Chondrocyte (in vitro differentiated cells): ENCODE data around the gene IRF2. TPM values are rescaled to one million over a fixed set of nuclear protein-coding genes. Genes with fewer than 3 reads are reported as not detected.
A peak's percentile ranks its signal among the peaks of the same experiment; 100 is the strongest.

Experiments used
- DNase-seq: peaks from one replicate; pipeline ENCODE4 v3.0.0; 2021; ENCODE audit warnings: mixed read lengths, low spot score
- H3K27ac Mint-ChIP-seq: one replicate; pipeline ENCODE4 v1.8.0; 2021; ENCODE audit warnings: mild to moderate bottlenecking, moderate library complexity, mixed read lengths; ENCODE audit not compliant: unreplicated experiment
- H3K27me3 Mint-ChIP-seq: 2 replicates; pipeline ENCODE4 v1.8.0; 2021; ENCODE audit warnings: low read depth, mixed read lengths
- H3K36me3 Mint-ChIP-seq: 2 replicates; pipeline ENCODE4 v1.8.0; 2021; ENCODE audit warnings: low read depth, mixed read lengths
- H3K4me1 Mint-ChIP-seq: 2 replicates; pipeline ENCODE4 v1.8.0; 2021; ENCODE audit warnings: low read depth, mild to moderate bottlenecking, mixed read lengths
- H3K4me3 Mint-ChIP-seq: one replicate; pipeline ENCODE4 v1.8.0; 2021; ENCODE audit warnings: mild to moderate bottlenecking, moderate library complexity, mixed read lengths; ENCODE audit not compliant: unreplicated experiment
- H3K9me3 Mint-ChIP-seq: 2 replicates; pipeline ENCODE4 v1.8.0; 2021; ENCODE audit warnings: low read depth, mixed read lengths
- CTCF ChIP-seq: fragments of 200-600 bp; sonication (generic); IDR thresholded peaks from 2 replicates; pipeline ENCODE4 v1.5.0; 2021; ENCODE audit warnings: antibody characterized with exemption, mild to moderate bottlenecking, moderate library complexity
- total RNA-seq: library from RNA; stranded (reverse); gene quantifications from 3 replicates; pipeline ENCODE4 v1.2.1, GENCODE V29; 2021

IRF2 gene
- total RNA-seq, 1 donor from 2014 or later, result 13.2 TPM

DNA sequence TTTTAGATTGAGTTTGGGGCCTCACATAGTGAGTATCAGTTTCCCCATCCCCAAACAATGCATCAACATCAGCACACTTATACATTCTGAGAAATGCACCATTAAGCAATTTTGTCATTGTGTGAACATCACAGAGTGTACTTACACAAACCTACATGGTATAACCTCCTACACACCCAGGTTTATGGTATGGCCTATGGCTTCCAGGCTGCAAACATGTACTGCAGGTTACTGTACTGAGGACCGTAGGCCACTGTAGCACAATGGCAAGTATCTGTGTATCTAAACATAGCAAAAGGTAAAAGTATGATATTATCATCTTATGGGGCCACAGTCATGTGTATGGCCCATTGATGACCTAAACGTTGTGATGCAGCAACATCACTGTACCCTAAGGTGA is 7.7 kb downstream of the IRF2 start:
- DNase-seq, result no peak
- Mint-ChIP-seq H3K9me3 (no peaks in the 10 kb centered on the region), H3K36me3 (no peaks in the 10 kb centered on the region), H3K27ac (no peak overlapping the region), H3K27me3 (no peaks in the 10 kb centered on the region), H3K4me3 (no peak overlapping the region), H3K4me1 (peaks cover 5% of the 10 kb centered on the region)
- TF ChIP-seq CTCF, result no peak

DNA sequence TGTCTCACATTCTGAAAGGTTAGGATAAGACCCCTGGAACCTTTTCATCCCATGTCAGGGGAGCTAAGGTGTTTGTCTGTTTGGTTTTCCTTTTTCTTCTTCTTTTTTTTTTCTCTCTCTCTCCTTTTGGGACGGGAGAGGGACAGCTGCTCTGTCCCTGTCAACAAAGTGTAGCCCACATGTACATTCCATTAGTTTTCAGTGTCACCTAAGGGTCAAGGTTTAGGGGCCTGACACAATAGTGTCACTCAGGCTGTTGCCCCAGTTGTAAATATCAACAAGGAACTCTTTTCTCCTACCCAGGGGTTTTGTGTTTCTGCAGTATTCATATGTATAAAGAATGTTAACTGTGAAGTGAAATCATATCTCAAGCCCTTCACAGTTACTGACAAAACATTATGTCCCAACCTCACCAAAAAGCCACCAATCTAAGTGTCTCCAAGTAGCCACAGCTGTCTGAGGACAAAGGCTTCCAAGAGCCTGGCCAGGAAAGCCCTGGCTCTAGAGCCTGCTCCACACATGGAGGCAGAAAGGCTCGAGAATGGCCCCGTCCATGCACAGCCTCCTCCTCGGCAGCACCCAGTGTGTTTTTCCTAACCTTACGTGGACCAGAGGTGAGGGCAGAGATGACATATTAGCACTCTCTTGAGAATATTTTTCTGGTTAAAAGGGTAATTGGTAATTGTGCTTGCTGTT is 9.4 kb downstream of the IRF2 start:
- peak overlapping the region; percentile 50 for H3K27ac Mint-ChIP-seq
- no peaks in the 10 kb centered on the region for H3K36me3 Mint-ChIP-seq
- no peak for TF ChIP-seq CTCF
- DNase-seq, result no peak
- H3K4me3 Mint-ChIP-seq, result no peak overlapping the region
- H3K4me1 Mint-ChIP-seq, result peaks cover 5% of the 10 kb centered on the region
- H3K9me3 Mint-ChIP-seq, result no peaks in the 10 kb centered on the region
- H3K27me3 Mint-ChIP-seq, result no peaks in the 10 kb centered on the region

- H3K36me3 Mint-ChIP-seq, result no peaks in the 10 kb centered on the region
- no peaks in the 10 kb centered on the region for H3K27me3 Mint-ChIP-seq
- no peak overlapping the region for H3K27ac Mint-ChIP-seq
- peaks cover 12% of the 10 kb centered on the region for H3K4me1 Mint-ChIP-seq
- no peak for TF ChIP-seq CTCF
- no peaks in the 10 kb centered on the region for H3K9me3 Mint-ChIP-seq
- no peak for DNase-seq
- H3K4me3 Mint-ChIP-seq, result no peak overlapping the region
These were observed 10.5 kb downstream of the IRF2 start for GRCh38 chr4:184463856-184464255.

DNA sequence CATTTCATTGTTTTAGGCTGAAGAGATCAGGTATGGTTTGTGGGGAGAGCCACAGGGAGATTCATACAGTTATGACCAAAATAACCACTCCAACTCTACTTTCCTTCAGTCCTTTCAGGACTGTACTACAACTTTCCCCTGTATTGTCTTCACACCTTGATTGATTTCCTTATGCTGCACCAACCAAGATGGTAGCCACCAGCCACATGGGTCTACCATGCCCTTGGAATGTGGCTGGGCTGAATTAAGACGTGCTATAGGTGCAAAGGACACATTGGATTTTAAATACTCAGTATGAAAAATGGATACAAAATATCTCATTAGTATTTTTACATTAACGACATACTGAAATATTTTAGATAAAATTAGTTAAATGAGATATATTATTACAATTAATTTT is 11.2 kb downstream of the IRF2 start:
- no peak overlapping the region for H3K27ac Mint-ChIP-seq
- no peak for TF ChIP-seq CTCF

GRCh38 chr4:184462724-184463123 is 11.6 kb downstream of the IRF2 start:
- Mint-ChIP-seq H3K36me3 (no peaks in the 10 kb centered on the region), H3K9me3 (no peaks in the 10 kb centered on the region)

More for the DNA sequence above, 11.2 kb downstream of the IRF2 start:
- Mint-ChIP-seq H3K9me3 (no peaks in the 10 kb centered on the region), H3K4me3 (no peak overlapping the region), H3K4me1 (peaks cover 12% of the 10 kb centered on the region), H3K27me3 (no peaks in the 10 kb centered on the region), H3K36me3 (no peaks in the 10 kb centered on the region)
- DNase-seq, result no peak

More at GRCh38 chr4:184462724-184463123, 11.6 kb downstream of the IRF2 start:
- no peak overlapping the region for H3K4me3 Mint-ChIP-seq
- TF ChIP-seq CTCF, result no peak
- H3K27ac Mint-ChIP-seq, result no peak overlapping the region
- H3K4me1 Mint-ChIP-seq, result peaks cover 15% of the 10 kb centered on the region
- no peak for DNase-seq
- no peaks in the 10 kb centered on the region for H3K27me3 Mint-ChIP-seq
